ENCODE data around the gene IQCE. TPM values are rescaled to one million over a fixed set of nuclear protein-coding genes. Genes with fewer than 3 reads are reported as not detected.
"Not testable (repeated sequence)": the region's sequence is repeated elsewhere in the genome, so short reads cannot be mapped to it uniquely, and the experiment has no call there.

IQCE gene
- total RNA-seq, 2 donors from 2014 or later, result 6.7 to 9.0 TPM

DNA sequence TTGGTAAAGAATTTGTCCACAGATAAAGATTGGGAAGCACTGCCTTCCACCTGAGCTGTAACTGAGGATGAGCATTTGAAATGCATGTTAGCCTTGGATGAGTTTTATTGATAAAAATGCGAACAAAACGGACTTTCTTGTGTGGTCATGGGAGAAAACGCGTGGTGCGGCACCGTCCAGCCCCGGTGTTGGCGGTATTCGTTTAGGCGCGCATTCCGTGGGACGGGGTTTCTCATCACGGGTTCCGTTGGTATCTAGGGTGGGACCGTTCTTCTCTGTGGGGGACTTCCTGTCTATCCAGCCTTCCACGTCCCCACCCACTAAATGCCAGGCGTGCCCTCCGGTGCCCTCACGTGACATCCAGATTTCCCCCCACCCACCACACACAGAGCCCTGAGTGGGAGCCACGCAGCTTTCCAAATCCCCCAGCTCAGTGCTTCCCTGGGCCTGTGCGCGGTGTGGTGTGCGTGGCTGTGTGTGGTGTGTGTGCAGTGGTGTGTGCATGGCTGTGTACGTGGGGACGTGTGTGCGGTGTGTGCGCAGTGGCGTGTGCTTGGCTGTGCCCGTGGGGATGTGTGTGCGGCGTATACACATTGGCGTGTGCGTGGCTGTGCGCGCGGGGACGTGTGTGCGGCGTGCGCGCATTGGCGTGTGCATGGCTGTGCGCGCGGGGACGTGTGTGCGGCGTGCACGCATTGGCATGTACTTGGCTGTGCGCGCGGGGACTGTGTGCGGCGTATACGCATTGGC is 18.1 kb downstream of the IQCE start:
- no peaks in the 10 kb centered on the region for H3K9me3 ChIP-seq (ENCODE audit: control insufficient read depth, low read length, poor library complexity, severe bottlenecking)
- H3K27me3 Mint-ChIP-seq, result no peaks in the 10 kb centered on the region
- ATAC-seq (no peak), DNase-seq (no peak)
- no peak overlapping the region for H3K4me3 Mint-ChIP-seq
- peaks cover 4% of the 10 kb centered on the region for H3K36me3 Mint-ChIP-seq (ENCODE audit: low read depth)
- peaks cover 3% of the 10 kb centered on the region for H3K4me1 Mint-ChIP-seq
- no peak overlapping the region for H3K27ac Mint-ChIP-seq

DNA sequence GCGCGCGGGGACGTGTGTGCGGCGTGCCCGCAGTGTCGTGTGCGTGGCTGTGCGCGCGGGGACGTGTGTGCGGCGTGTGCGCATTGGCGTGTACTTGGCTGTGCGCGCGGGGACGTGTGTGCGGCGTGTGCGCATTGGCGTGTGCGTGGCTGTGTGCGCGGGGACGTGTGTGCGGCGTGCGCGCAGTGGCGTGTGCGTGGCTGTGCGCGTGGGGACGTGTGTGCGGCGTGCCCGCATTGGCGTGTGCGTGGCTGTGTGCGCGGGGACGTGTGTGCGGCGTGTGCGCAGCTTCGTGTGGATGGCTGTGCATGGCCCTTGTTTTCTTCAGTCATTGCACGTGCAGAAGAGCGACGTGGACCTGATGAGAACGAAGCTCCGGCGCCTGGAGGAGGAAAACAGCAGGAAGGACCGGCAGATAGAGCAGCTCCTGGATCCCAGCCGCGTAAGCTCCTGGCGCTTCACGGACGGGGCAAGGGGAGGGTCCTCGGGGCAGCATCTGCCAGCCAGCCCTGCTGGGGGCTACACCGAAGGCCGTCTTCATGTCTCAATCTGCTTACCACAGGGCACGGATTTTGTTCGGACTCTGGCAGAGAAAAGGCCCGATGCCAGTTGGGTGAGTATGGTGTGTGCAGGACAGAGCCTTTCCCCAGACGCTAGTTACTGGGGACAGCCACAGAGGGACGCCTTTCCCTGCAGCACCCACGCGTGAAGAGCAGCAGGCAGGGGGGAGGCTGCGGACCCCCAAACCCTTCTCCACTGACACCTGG is 19.3 kb downstream of the IQCE start:
- H3K27me3 Mint-ChIP-seq, result no peaks in the 10 kb centered on the region
- DNase-seq (no peak), ATAC-seq (no peak)
- H3K4me1 Mint-ChIP-seq, result peaks cover 6% of the 10 kb centered on the region
- peaks cover 7% of the 10 kb centered on the region for H3K36me3 Mint-ChIP-seq (ENCODE audit: low read depth)
- no peaks in the 10 kb centered on the region for H3K9me3 ChIP-seq (ENCODE audit: control insufficient read depth, low read length, poor library complexity, severe bottlenecking)
- no peak overlapping the region for H3K27ac Mint-ChIP-seq
- H3K4me3 Mint-ChIP-seq, result no peak overlapping the region

DNA sequence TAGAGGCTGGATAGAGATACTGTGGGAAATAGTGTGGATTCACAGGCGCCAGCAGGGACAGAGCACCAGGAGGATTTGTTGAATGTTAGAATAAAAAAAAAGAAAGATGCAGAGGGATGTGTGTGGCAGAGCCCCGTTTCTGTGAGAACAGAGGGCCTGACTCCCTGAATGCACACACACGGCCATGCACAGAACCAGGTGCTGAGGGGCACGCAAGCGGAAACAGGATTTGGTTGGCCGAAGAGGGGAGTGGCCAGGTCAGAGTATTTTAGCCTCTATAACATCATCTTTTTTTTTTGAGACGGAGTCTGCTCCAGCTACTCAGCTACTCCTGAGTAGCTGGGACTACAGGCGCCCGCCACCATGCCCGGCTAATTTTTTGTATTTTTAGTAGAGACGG is 21.9 kb downstream of the IQCE start:
- Mint-ChIP-seq H3K27ac (no peak overlapping the region), H3K4me1 (peaks cover 6% of the 10 kb centered on the region), H3K27me3 (no peaks in the 10 kb centered on the region), H3K4me3 (no peak overlapping the region), H3K36me3 (ENCODE audit: low read depth) (peaks cover 3% of the 10 kb centered on the region)
- no peak for ATAC-seq
- DNase-seq, result no peak
- H3K9me3 ChIP-seq (ENCODE audit: control insufficient read depth, low read length, poor library complexity, severe bottlenecking), result no peaks in the 10 kb centered on the region

DNA sequence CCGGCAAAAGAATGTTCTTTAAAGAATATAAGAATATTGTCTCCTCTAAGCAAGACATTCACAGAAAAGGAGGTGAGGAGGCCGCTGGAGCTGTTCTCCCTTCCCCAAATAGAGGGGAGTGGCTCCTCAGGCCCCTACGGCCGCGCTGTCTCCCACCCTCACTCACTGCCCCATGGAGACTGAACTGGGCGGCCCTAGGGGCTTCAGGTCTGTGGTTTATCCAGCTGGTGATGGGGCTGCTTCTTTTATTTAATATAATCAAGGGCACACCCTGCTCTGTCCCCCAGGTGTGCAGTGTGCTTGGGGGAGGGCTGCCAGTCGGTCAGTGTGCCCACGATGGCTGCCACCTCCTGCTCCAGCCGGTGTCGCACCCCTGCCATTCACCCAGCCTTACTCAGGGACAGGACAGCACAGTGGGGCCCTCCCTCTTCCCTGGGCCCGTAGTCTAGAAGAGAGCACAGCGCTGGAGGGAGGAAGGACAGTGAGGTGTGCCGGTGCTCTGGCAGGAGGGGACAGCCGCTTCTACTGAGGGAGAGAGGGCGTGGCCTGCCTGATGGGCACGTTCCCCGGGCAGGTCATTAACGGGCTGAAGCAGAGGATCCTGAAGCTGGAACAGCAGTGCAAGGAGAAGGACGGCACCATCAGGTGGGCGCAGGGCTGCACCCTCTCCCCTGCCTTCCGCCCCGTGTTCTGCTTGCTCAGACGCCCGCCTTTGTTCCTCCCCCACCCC is 23.4 kb downstream of the IQCE start:
- no peaks in the 10 kb centered on the region for H3K9me3 ChIP-seq (ENCODE audit: control insufficient read depth, low read length, poor library complexity, severe bottlenecking)
- ATAC-seq, result no peak
- no peaks in the 10 kb centered on the region for H3K27me3 Mint-ChIP-seq
- H3K4me3 Mint-ChIP-seq, result no peak overlapping the region
- DNase-seq, result no peak
- peaks cover 6% of the 10 kb centered on the region for H3K4me1 Mint-ChIP-seq
- H3K27ac Mint-ChIP-seq, result no peak overlapping the region
- peaks cover 3% of the 10 kb centered on the region for H3K36me3 Mint-ChIP-seq (ENCODE audit: low read depth)

DNA sequence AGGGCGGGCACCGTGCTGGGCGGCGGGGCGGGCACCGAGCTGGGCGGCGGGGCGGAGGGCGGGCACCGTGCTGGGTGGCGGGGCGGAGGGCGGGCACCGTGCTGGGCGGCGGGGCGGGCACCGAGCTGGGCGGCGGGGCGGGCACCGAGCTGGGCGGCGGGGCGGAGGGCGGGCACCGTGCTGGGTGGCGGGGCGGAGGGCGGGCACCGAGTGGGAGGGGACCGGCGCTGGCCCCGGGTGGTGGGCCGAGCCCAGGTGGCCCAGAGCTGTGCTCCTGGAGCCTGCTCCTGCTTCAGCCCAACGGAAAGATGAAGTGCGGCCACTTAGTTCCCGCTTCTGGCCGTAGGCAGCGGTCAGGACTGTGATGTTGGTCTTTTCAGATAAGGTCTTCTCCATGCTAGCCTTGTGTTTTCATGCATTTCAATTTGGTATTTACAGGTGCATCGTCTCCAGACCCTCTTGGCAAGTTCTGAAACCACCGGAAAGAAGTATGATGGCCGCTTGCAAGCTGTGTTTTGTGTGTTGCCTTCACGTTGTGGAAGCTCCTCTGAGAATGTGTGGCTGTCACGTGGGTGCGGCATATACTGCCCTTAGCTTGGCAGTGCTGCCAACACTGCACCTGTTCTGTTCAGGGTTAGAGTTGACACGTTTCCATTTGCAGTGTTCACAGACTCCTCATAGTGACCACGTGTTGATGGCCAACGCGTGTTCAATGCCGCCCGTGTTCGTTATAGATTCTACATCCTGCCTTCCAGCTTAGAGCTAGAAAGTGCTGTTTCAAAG is 25.2 kb downstream of the IQCE start:
- no peak for ATAC-seq
- Mint-ChIP-seq H3K4me3 (no peak overlapping the region), H3K27me3 (no peaks in the 10 kb centered on the region), H3K4me1 (peaks cover 6% of the 10 kb centered on the region), H3K27ac (no peak overlapping the region), H3K36me3 (ENCODE audit: low read depth) (peaks cover 3% of the 10 kb centered on the region)
- H3K9me3 ChIP-seq (ENCODE audit: control insufficient read depth, low read length, poor library complexity, severe bottlenecking), result no peaks in the 10 kb centered on the region
- DNase-seq, result no peak

DNA sequence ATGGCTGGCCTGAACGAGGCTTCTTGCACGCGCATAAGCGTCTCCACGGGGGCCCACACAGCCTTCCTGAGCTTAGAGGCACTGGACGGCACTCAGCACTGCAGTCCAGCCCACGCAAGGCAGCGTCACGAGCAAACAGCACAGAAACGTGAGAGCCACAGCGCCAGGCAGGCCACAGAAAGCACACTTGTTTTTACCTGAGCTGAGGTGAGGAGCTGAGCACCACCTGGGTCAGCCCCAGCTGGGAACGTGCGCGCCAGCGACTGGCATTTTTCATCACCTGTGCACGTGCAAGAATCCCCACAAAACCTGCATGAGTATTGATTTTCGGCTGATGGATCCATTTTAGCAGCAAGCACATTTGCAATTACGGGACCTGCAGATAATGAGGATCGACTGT is 26.7 kb downstream of the IQCE start:
- Mint-ChIP-seq H3K4me3 (no peak overlapping the region), H3K27ac (no peak overlapping the region), H3K27me3 (no peaks in the 10 kb centered on the region), H3K4me1 (peaks cover 6% of the 10 kb centered on the region), H3K36me3 (ENCODE audit: low read depth) (peaks cover 3% of the 10 kb centered on the region)
- no peak for ATAC-seq
- DNase-seq, result no peak
- no peaks in the 10 kb centered on the region for H3K9me3 ChIP-seq (ENCODE audit: control insufficient read depth, low read length, poor library complexity, severe bottlenecking)

DNA sequence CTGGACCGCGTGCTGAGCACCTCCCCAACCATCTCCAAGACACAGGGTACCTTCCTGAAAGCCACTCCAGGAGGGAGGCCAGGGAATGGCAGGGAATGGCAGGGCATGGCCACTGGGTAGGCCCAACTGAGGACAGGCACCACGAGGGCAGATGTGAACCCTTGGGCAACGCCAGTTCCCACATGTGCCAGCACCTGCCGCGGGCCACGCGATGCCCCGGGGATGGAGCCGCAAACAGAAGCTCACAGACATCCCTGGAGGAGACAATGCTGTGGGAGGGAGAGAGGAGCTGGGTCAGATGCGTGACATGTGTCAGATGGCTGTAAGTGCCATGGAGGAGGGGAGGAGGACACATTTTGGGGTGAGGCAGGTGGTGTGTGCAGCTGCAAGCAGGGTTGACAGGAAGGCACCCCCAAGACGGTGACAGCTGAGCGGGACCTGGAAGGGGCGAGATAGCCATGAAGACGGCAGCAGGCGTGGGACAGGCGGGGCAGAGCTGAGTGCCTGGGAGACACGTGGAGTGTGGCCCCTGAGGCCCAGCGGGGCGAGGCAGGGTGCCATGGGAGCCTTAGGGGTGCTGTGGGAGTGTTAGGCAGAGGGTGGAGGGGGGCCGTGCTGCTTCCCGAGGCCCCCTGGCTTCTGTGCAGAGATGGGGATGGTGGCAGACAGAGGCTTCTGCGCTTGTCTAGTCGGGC is 27.7 kb downstream of the IQCE start:
- H3K9me3 ChIP-seq (ENCODE audit: control insufficient read depth, low read length, poor library complexity, severe bottlenecking), result no peaks in the 10 kb centered on the region
- DNase-seq, result no peak
- ATAC-seq, result no peak
- H3K4me3 Mint-ChIP-seq, result no peak overlapping the region
- no peak overlapping the region for H3K27ac Mint-ChIP-seq
- H3K36me3 Mint-ChIP-seq (ENCODE audit: low read depth), result peaks cover 3% of the 10 kb centered on the region
- no peaks in the 10 kb centered on the region for H3K27me3 Mint-ChIP-seq
- peaks cover 6% of the 10 kb centered on the region for H3K4me1 Mint-ChIP-seq

DNA sequence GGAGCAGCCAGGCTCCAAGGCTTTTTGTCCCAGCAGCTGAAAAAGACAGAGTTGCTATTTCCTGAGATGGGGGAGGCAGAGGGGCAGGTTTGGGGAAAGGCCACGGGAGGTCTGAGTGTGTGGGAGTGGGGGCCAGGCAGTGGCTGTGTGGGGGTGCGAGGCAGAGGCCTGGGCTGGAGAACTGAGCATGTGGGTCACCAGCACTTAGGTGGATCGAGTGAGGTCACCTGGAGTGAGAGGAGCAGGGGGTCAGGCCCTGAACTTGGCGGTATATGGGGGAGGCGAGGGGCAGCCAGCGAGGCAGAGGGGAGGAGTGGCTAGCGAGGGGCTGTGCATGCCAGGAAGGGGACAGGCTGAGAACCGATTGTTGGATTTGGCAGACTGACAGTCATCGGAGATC is 28.4 kb downstream of the IQCE start:
- H3K27me3 Mint-ChIP-seq, result no peaks in the 10 kb centered on the region
- H3K36me3 Mint-ChIP-seq (ENCODE audit: low read depth), result peaks cover 3% of the 10 kb centered on the region
- no peak for DNase-seq
- no peaks in the 10 kb centered on the region for H3K9me3 ChIP-seq (ENCODE audit: control insufficient read depth, low read length, poor library complexity, severe bottlenecking)
- H3K4me1 Mint-ChIP-seq, result peaks cover 6% of the 10 kb centered on the region
- no peak for ATAC-seq
- H3K27ac Mint-ChIP-seq, result no peak overlapping the region
- no peak overlapping the region for H3K4me3 Mint-ChIP-seq

DNA sequence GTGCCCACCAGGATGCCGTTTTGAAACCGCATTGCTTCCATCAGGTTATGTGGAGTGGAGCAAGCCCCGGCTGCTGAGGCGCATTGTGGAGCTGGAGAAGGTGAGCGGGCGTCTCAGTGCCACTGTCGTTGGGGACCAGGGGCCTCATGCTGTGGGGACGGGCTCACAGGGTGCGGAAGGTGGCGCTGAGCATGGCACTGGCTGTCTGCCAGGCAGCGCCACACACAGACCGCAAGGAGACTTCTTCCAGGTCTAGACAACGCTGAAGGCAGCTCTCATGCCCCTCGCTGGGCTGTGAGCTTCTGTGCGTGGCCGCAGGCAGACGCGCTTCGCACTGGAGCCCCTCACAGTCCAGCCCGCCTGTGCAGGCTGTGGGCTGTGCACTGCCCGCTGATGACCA is 29.0 kb downstream of the IQCE start:
- H3K27ac Mint-ChIP-seq, result no peak overlapping the region
- H3K9me3 ChIP-seq (ENCODE audit: control insufficient read depth, low read length, poor library complexity, severe bottlenecking), result no peaks in the 10 kb centered on the region
- no peaks in the 10 kb centered on the region for H3K27me3 Mint-ChIP-seq
- H3K4me3 Mint-ChIP-seq, result no peak overlapping the region
- peaks cover 3% of the 10 kb centered on the region for H3K36me3 Mint-ChIP-seq (ENCODE audit: low read depth)
- DNase-seq (no peak), ATAC-seq (no peak)
- H3K4me1 Mint-ChIP-seq, result peaks cover 6% of the 10 kb centered on the region

DNA sequence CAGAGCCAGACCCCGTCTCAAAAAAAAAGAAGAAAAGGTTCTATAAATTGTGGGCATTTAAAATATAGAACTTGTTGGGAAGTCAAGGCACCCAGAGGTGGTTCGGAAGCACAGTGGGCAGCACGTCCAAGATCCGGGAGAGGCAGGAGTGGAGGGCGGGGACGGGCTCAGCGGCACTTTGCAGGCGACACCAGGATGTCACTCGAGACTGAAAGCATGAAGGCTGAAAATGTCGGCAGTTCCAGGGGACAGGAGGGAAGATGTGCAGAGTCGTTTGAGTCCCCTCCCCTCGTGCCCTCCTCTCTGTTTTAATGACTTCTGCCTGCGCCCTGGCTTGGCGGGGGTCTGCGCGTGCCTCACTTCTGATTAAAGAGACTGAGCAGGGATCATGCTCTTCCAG is 30.6 kb downstream of the IQCE start:
- no peak for ATAC-seq
- Mint-ChIP-seq H3K36me3 (ENCODE audit: low read depth) (no peaks in the 10 kb centered on the region), H3K4me3 (no peak overlapping the region), H3K27me3 (no peaks in the 10 kb centered on the region), H3K27ac (no peak overlapping the region), H3K4me1 (peaks cover 3% of the 10 kb centered on the region)
- no peak for DNase-seq
- no peaks in the 10 kb centered on the region for H3K9me3 ChIP-seq (ENCODE audit: control insufficient read depth, low read length, poor library complexity, severe bottlenecking)

DNA sequence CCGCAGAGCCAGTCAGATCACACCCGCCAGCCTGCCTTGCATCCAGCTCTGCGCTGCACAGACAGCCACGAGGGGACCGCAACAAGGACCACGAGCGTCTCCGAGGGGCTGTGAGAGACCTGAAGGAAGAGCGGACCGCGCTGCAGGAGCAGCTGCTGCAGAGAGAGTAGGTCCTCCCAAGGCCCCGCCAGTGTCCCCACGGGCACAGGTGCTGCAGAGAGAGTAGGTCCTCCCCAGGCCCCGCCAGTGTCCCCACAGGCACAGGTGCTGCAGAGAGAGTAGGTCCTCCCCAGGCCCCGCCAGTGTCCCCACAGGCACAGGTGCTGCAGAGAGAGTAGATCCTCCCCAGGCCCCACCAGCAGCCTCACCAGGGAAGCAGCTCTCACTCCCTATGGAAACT is 31.2 kb downstream of the IQCE start:
- H3K4me1 Mint-ChIP-seq; H3K36me3 Mint-ChIP-seq (ENCODE audit: low read depth); DNase-seq; ATAC-seq; H3K9me3 ChIP-seq (ENCODE audit: control insufficient read depth, low read length, poor library complexity, severe bottlenecking); H3K4me3 Mint-ChIP-seq; H3K27ac Mint-ChIP-seq; H3K27me3 Mint-ChIP-seq: not testable (repeated sequence)

DNA sequence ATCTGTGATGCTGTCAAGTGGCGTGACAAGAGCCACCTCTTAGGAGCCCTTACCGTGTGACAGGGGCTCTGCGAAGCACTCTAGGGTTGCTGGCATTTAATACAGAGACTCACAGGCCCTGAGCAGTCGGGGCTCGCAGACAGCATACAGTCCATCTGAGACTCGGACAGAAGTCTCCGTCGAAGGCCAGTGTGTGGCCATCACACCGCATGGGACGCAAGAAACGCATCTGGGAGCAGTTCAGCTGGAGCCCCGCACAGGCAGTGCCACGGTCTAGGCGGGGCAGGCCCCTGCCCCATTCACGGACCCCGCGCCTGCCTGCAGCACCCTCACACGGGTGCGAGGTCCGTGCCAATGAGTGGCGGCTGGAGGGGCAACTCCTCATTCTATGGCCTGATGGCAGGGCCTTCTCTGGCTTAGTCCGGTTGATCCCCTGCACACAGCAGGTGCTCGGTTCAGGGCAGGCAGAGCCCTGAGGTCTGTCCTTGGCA is 33.6 kb downstream of the IQCE start:
- no peak overlapping the region for H3K4me3 Mint-ChIP-seq
- H3K27ac Mint-ChIP-seq, result no peak overlapping the region
- H3K4me1 Mint-ChIP-seq, result no peaks in the 10 kb centered on the region
- no peak for DNase-seq
- no peaks in the 10 kb centered on the region for H3K9me3 ChIP-seq (ENCODE audit: control insufficient read depth, low read length, poor library complexity, severe bottlenecking)
- no peak for ATAC-seq
- no peaks in the 10 kb centered on the region for H3K36me3 Mint-ChIP-seq (ENCODE audit: low read depth)
- H3K27me3 Mint-ChIP-seq, result no peaks in the 10 kb centered on the region
